ENCODE results near the gene STAMBP.

DNA sequence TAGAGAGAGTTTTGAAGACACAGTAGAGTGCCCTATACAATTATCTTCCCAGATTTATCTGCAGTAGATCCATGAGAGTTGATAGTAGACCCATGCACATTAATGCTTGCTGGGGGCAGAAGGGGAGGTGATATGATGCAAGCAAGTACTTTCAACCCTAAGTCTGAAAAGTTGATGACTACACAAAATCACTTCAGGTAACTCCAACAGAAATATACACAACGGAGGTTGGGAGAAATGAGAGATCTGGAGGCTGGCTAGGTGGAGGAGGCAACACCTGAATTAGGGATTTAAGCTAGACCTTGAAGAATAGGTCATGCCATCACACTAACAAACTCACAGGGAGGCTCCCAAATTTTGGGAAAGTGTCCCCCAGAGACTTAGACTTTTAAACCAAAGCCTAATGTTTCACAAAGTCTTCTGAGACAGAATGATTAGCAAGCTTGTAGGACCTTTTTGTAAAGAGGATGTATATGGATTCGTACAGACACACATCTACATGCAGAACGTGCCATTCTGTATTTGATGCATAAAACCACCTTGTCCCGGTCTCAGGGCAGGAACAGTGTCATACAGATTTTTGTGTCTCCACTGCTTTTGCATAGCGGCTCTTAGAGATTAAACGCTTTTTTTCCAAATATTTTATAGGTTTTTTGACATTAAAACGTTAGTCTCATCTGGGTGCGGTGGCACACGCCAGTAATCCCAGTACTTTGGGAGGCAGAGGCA, 937 bp upstream of the STAMBP start:
- TF ChIP-seq POLR2AphosphoS5 (IDR thresholded peaks at IDR 0.05; ENCODE audit: borderline replicate concordance, low read depth, low read length) (no peak), EZH2 (IDR thresholded peaks at IDR 0.05) (no peak)
